ENCODE results near the gene EFNA5. TPM values are rescaled to one million over a fixed set of nuclear protein-coding genes. Genes with fewer than 3 reads are reported as not detected.

EFNA5 gene
- total RNA-seq, 6 experiments from 2014 or later = 0.26 TPM; not detected in 5

GRCh38 chr5:107603349-107603748, 67.4 kb downstream of the EFNA5 start:
- no peak for TF ChIP-seq CTCF (IDR thresholded peaks at IDR 0.05)
- no peak for DNase-seq
- no peak overlapping the region for H3K27ac Mint-ChIP-seq
- no peaks in the 10 kb centered on the region for H3K36me3 Mint-ChIP-seq (ENCODE audit: low read depth)
- H3K27me3 Mint-ChIP-seq (ENCODE audit: insufficient read depth) = peaks cover 2% of the 10 kb centered on the region; the same call in 1 of the 2 replicates
- peaks cover 2% of the 10 kb centered on the region for H3K9me3 Mint-ChIP-seq
- H3K4me3 Mint-ChIP-seq = no peak overlapping the region
- H3K4me1 Mint-ChIP-seq (ENCODE audit: low read depth) = no peaks in the 10 kb centered on the region

- H3K4me1 Mint-ChIP-seq (ENCODE audit: low read depth) = no peaks in the 10 kb centered on the region
- H3K27me3 Mint-ChIP-seq (ENCODE audit: insufficient read depth) = peaks cover 2% of the 10 kb centered on the region; the same call in 1 of the 2 replicates
- DNase-seq = no peak
- H3K36me3 Mint-ChIP-seq (ENCODE audit: low read depth) = no peaks in the 10 kb centered on the region
- TF ChIP-seq CTCF (IDR thresholded peaks at IDR 0.05) = no peak
- no peak overlapping the region for H3K27ac Mint-ChIP-seq
- H3K9me3 Mint-ChIP-seq = no peaks in the 10 kb centered on the region; the same call in 1 of the 2 replicates
- H3K4me3 Mint-ChIP-seq = no peak overlapping the region
Measured at GRCh38 chr5:107602896-107603295, 67.8 kb downstream of the EFNA5 start.

GRCh38 chr5:107601076-107601475, 69.7 kb downstream of the EFNA5 start:
- TF ChIP-seq CTCF (IDR thresholded peaks at IDR 0.05) = no peak
- no peaks in the 10 kb centered on the region for H3K36me3 Mint-ChIP-seq (ENCODE audit: low read depth)
- H3K4me1 Mint-ChIP-seq (ENCODE audit: low read depth) = no peaks in the 10 kb centered on the region
- no peak overlapping the region for H3K27ac Mint-ChIP-seq
- DNase-seq = no peak
- H3K4me3 Mint-ChIP-seq = no peak overlapping the region
- peaks cover 2% of the 10 kb centered on the region; the same call in 1 of the 2 replicates for H3K27me3 Mint-ChIP-seq (ENCODE audit: insufficient read depth)
- H3K9me3 Mint-ChIP-seq = no peaks in the 10 kb centered on the region; the same call in 1 of the 2 replicates

GRCh38 chr5:107598958-107599357, 71.8 kb downstream of the EFNA5 start:
- Mint-ChIP-seq H3K4me3 (no peak overlapping the region), H3K36me3 (ENCODE audit: low read depth) (no peaks in the 10 kb centered on the region)

GRCh38 chr5:107597803-107598202, 72.9 kb downstream of the EFNA5 start:
- no peaks in the 10 kb centered on the region for H3K4me1 Mint-ChIP-seq (ENCODE audit: low read depth)
- H3K27ac Mint-ChIP-seq = no peak overlapping the region
- no peak for DNase-seq
- H3K9me3 Mint-ChIP-seq = no peaks in the 10 kb centered on the region; the same call in 1 of the 2 replicates
- no peak for TF ChIP-seq CTCF (IDR thresholded peaks at IDR 0.05)
- H3K36me3 Mint-ChIP-seq (ENCODE audit: low read depth) = no peaks in the 10 kb centered on the region
- peaks cover 2% of the 10 kb centered on the region; the same call in 1 of the 2 replicates for H3K27me3 Mint-ChIP-seq (ENCODE audit: insufficient read depth)
- no peak overlapping the region for H3K4me3 Mint-ChIP-seq

More at GRCh38 chr5:107598958-107599357, 71.8 kb downstream of the EFNA5 start:
- peaks cover 2% of the 10 kb centered on the region; the same call in 1 of the 2 replicates for H3K27me3 Mint-ChIP-seq (ENCODE audit: insufficient read depth)
- H3K4me1 Mint-ChIP-seq (ENCODE audit: low read depth) = no peaks in the 10 kb centered on the region
- no peak overlapping the region for H3K27ac Mint-ChIP-seq
- no peak for DNase-seq
- no peaks in the 10 kb centered on the region; the same call in 1 of the 2 replicates for H3K9me3 Mint-ChIP-seq
- no peak for TF ChIP-seq CTCF (IDR thresholded peaks at IDR 0.05)
